A549 (cell line): ENCODE measurements around the gene RSPH4A.

ENCODE experiments used
- EP300 ChIP-seq, 2 experiments: fragments of >200 bp; sonication (Bioruptor Twin); formaldehyde crosslinking; IDR thresholded peaks; 2 replicates in 1 of 2; 3 replicates in 1 of 2; pipeline ENCODE4 v1.6.1; 2016 to 2017
- FOSL2 ChIP-seq, 2 experiments: fragments of 450-650 bp in 1 of 2; fragments of >200 bp in 1 of 2; sonication (Bioruptor Twin) in 1 of 2; formaldehyde crosslinking; IDR thresholded peaks; 2 replicates each; pipeline versions ENCODE4 v1.5.0 to v1.6.1; 2016 to 2020; ENCODE audit warnings: mild to moderate bottlenecking in 1 of 2, moderate library complexity in 1 of 2
- GATA3 ChIP-seq: IDR thresholded peaks from 2 replicates; pipeline ENCODE4 v1.6.1; 2012; ENCODE audit warnings: borderline replicate concordance
- HDAC2 ChIP-seq: fragments of 200-600 bp; sonication (generic); IDR thresholded peaks from 2 replicates; pipeline ENCODE4 v1.6.1; 2016
- JUNB ChIP-seq: fragments of >200 bp; sonication (Bioruptor Twin); formaldehyde crosslinking; IDR thresholded peaks from 2 replicates; pipeline ENCODE4 v1.6.1; 2016
- MAFK ChIP-seq: fragments of 450-650 bp; IDR thresholded peaks from 2 replicates; pipeline ENCODE4 v1.6.1; 2014; ENCODE audit not compliant: partially characterized antibody
- NR3C1 ChIP-seq: fragments of >200 bp; sonication (Bioruptor Twin); formaldehyde crosslinking; IDR thresholded peaks from 3 replicates; pipeline ENCODE4 v1.6.1; 2017
- POLR2A ChIP-seq: IDR thresholded peaks from 2 replicates; pipeline ENCODE4 v1.6.1; 2012; ENCODE audit warnings: mild to moderate bottlenecking, low read length
- POLR2AphosphoS2 ChIP-seq: conservative IDR thresholded peaks from 2 replicates; pipeline ENCODE4 v1.6.1; 2012; ENCODE audit warnings: low read length, improper control_type of control experiment, inconsistent platforms
- RAD21 ChIP-seq, 2 experiments: fragments of >200 bp in 1 of 2; sonication (Bioruptor Twin) in 1 of 2; formaldehyde crosslinking in 1 of 2; IDR thresholded peaks in 1 of 2; conservative IDR thresholded peaks in 1 of 2; 2 replicates in 1 of 2; 3 replicates in 1 of 2; pipeline ENCODE4 v1.6.1; 2012 to 2018; ENCODE audit warnings: inconsistent platforms in 1 of 2
- TF ChIP-seq, protein P1 (sequence below): fragments of >200 bp; sonication (Bioruptor Twin); formaldehyde crosslinking; IDR thresholded peaks from 3 replicates; pipeline ENCODE4 v1.5.1; 2016
- TF ChIP-seq, protein P2 (sequence below): IDR thresholded peaks from 2 replicates; pipeline ENCODE4 v1.6.1; 2012
- TF ChIP-seq, protein P3 (sequence below): fragments of 150-350 bp; IDR thresholded peaks from 2 replicates; pipeline ENCODE4 v1.6.1; 2014; ENCODE audit warnings: low read depth, mild to moderate bottlenecking, low read length
- TF ChIP-seq, protein P4 (sequence below): fragments of >200 bp; sonication (Bioruptor Twin); formaldehyde crosslinking; IDR thresholded peaks from 3 replicates; pipeline ENCODE4 v1.6.1; 2016

DNA sequence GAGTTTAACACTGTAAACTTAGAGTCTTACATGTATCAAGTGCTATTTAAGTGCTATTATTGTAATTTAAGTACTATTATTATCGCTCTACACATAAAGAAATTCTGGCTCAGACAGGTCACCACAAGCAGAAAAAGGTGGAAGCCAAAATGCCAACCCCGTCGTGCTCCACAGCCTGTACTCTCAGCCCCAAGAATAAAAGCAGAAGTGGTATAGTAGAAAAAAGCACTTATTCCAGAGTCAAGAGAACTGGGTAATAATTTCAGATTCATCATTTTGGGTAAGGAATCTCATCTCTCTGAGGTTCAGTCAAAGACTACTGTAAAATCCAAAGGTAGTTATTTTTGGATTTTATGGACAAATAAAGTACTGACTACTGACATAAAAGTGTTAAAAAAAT, 51.3 kb downstream of the RSPH4A start:
- TF ChIP-seq POLR2AphosphoS2 (no peak), POLR2A (no peak), EP300 (IDR thresholded peaks at IDR 0.05) (no peak), HDAC2 (no peak), MAFK (no peak), JUNB (no peak), RAD21 (conservative IDR thresholded peaks at IDR 0.05 in 1 of 2, IDR thresholded peaks at IDR 0.05 in 1 of 2) (no peak), GATA3 (no peak), FOSL2 (IDR thresholded peaks at IDR 0.05) (no peak), FOSL2 (CRISPR knock-in tag; IDR thresholded peaks at IDR 0.05) (no peak), NR3C1 (no peak)
- TF ChIP-seq, protein P1, sequence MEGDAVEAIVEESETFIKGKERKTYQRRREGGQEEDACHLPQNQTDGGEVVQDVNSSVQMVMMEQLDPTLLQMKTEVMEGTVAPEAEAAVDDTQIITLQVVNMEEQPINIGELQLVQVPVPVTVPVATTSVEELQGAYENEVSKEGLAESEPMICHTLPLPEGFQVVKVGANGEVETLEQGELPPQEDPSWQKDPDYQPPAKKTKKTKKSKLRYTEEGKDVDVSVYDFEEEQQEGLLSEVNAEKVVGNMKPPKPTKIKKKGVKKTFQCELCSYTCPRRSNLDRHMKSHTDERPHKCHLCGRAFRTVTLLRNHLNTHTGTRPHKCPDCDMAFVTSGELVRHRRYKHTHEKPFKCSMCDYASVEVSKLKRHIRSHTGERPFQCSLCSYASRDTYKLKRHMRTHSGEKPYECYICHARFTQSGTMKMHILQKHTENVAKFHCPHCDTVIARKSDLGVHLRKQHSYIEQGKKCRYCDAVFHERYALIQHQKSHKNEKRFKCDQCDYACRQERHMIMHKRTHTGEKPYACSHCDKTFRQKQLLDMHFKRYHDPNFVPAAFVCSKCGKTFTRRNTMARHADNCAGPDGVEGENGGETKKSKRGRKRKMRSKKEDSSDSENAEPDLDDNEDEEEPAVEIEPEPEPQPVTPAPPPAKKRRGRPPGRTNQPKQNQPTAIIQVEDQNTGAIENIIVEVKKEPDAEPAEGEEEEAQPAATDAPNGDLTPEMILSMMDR: no peak
- TF ChIP-seq, protein P2, sequence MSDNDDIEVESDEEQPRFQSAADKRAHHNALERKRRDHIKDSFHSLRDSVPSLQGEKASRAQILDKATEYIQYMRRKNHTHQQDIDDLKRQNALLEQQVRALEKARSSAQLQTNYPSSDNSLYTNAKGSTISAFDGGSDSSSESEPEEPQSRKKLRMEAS: no peak
- TF ChIP-seq, protein P3, sequence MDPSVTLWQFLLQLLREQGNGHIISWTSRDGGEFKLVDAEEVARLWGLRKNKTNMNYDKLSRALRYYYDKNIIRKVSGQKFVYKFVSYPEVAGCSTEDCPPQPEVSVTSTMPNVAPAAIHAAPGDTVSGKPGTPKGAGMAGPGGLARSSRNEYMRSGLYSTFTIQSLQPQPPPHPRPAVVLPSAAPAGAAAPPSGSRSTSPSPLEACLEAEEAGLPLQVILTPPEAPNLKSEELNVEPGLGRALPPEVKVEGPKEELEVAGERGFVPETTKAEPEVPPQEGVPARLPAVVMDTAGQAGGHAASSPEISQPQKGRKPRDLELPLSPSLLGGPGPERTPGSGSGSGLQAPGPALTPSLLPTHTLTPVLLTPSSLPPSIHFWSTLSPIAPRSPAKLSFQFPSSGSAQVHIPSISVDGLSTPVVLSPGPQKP: no peak
- TF ChIP-seq, protein P4, sequence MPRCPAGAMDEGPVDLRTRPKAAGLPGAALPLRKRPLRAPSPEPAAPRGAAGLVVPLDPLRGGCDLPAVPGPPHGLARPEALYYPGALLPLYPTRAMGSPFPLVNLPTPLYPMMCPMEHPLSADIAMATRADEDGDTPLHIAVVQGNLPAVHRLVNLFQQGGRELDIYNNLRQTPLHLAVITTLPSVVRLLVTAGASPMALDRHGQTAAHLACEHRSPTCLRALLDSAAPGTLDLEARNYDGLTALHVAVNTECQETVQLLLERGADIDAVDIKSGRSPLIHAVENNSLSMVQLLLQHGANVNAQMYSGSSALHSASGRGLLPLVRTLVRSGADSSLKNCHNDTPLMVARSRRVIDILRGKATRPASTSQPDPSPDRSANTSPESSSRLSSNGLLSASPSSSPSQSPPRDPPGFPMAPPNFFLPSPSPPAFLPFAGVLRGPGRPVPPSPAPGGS: no peak
